Adrenal gland (tissue), 12 donors: ENCODE measurements around the gene SERGEF. TPM values are rescaled to one million over a fixed set of nuclear protein-coding genes. Genes with fewer than 3 reads are reported as not detected.

Experiments used
- DNase-seq, 7 donors: peaks; one replicate each; pipeline ENCODE4 v3.0.0-alpha.2; 2019 to 2020
- H3K27ac ChIP-seq, 5 donors: fragments of 200-600 bp; sonication (generic) in 4 of 5; 1 replicate in 3 of 5; 2 replicates in 2 of 5; pipeline versions ENCODE4 v1.5.1 to v1.8.0; 2016 to 2020; ENCODE audit warnings: mild to moderate bottlenecking in 1 of 5
- H3K27me3 ChIP-seq: fragments of 200-600 bp; 2 replicates; pipeline ENCODE4 v1.8.0; 2021
- H3K36me3 ChIP-seq, 2 donors: fragments of 200-600 bp; replicated peaks in 1 of 2; 1 replicate in 1 of 2; 2 replicates in 1 of 2; pipeline versions ENCODE4 v1.5.1 to v1.8.0; 2018 to 2022
- H3K4me1 ChIP-seq, 2 donors: fragments of 200-600 bp; replicated peaks in 1 of 2; 1 replicate in 1 of 2; 2 replicates in 1 of 2; pipeline versions ENCODE4 v1.5.1 to v1.8.0; 2018 to 2021
- H3K4me3 ChIP-seq, 4 donors: fragments of 200-600 bp; sonication (generic) in 3 of 4; one replicate each; pipeline ENCODE4 v1.5.1; 2016 to 2018
- H3K9me3 ChIP-seq, 3 donors: fragments of 200-600 bp; sonication (generic) in 1 of 3; replicated peaks in 1 of 3; 1 replicate in 2 of 3; 2 replicates in 1 of 3; pipeline versions ENCODE4 v1.5.1 to v1.8.0; 2016 to 2021
- CTCF ChIP-seq, 6 experiments: fragments of 450-650 bp in 4 of 6; fragments of 200-600 bp in 2 of 6; sonication (generic) in 1 of 6; IDR thresholded peaks; 1 replicate in 5 of 6; 2 replicates in 1 of 6; pipeline versions ENCODE4 v1.5.1 to v1.8.0; 2016 to 2021; ENCODE audit warnings: antibody characterized with exemption in 6 of 6, mild to moderate bottlenecking in 2 of 6, moderate library complexity in 1 of 6
- POLR2A ChIP-seq, 2 donors: fragments of 450-650 bp; IDR thresholded peaks; one replicate each; pipeline ENCODE4 v1.6.1; 2017; ENCODE audit warnings: antibody characterized with exemption in 2 of 2, mild to moderate bottlenecking in 2 of 2, moderate library complexity in 1 of 2
- WGBS, 4 donors: extraction: QIAGEN DNeasy Blood & Tissue Kit in 2 of 4; methylation state at CpG; one replicate each; pipeline versions ENCODE4 v1.1.5 to v1.1.7; 2013 to 2017; 5-methylcytosine and 5-hydroxymethylcytosine counted together
- intact Hi-C, 2 donors: fragments of 100-400 bp; cut with DNase I; formaldehyde crosslinking; loops; one replicate each; pipeline versions ENCODE4 v1.14.1 to v1.15.0; 2022 to 2023
- polyA plus RNA-seq, 3 donors: library from polyadenylated mRNA; stranded (reverse); fragments of 200-250 nt in 2 of 3; fragments of 350-450 nt in 1 of 3; fragmentation: Illumina TruSeq in 1 of 3; extraction: RNeasy Lipid Tissue Mini Kit (QIAGEN cat#74804) in 1 of 3; gene quantifications; one replicate each; pipeline ENCODE4 v1.2.3, GENCODE V29; 2013 to 2014
- total RNA-seq, 9 donors: library from RNA; depleted of rRNA in 4 of 9; stranded (reverse); fragments of >200 nt in 4 of 9; fragments of 120-200 nt in 1 of 9; fragmentation: NEBNext Ultra II Directional in 1 of 9; extraction: Animal tissue kit (Norgen Biotek cat#: 25700) in 1 of 9; gene quantifications; one replicate each; pipeline versions ENCODE4 v1.1.0 to v1.2.4, GENCODE V29; 2013 to 2023
- donor health status: healthy with polysubstance abuse.
- donor health status: Bipolar disorder and iron deficiency.
- donor health status: DM: yes; HTN: yes; CAD: no.
- donor health status: DM: no; HTN: no; CAD: no.
- donor health status: DM: no; HTN: no; CAD: no.
- donor health status: DM: yes; HTN: yes; CAD: no.

Gene SERGEF
- total and polyA plus RNA-seq, 12 donors, result 21.7 to 216 (median 38.4) TPM

- intact Hi-C loops, result loop anchor here in 1 of 2 donors (10.0 kb wide), 1 partner anchor 206 kb away; no protein-coding TSS in a partner anchor
- Histone ChIP-seq H3K4me3 (no peak overlapping the region), H3K9me3 (no peaks in the 10 kb centered on the region), H3K27me3 (no peaks in the 10 kb centered on the region), H3K4me1 (no peaks in the 10 kb centered on the region), H3K36me3 (no peaks in the 10 kb centered on the region), H3K27ac (no peak overlapping the region)
- 85 to 100% (median 99%) methylated on average over 1 of the region's 1 CpG for WGBS, 4 donors
- no peak for TF ChIP-seq CTCF (IDR thresholded peaks at IDR 0.05)
- no peak for TF ChIP-seq POLR2A (IDR thresholded peaks at IDR 0.05)
- no peak for DNase-seq
These were observed 243.6 kb downstream of the SERGEF start for GRCh38 chr11:17769218-17769617.

GRCh38 chr11:17768547-17768946, 244.3 kb downstream of the SERGEF start:
- no peaks in the 10 kb centered on the region for H3K27me3 ChIP-seq

GRCh38 chr11:17767914-17768313, 244.9 kb downstream of the SERGEF start:
- no peaks in the 10 kb centered on the region for H3K9me3 ChIP-seq
- DNase-seq, result no peak
- no peaks in the 10 kb centered on the region for H3K4me1 ChIP-seq
- no peak overlapping the region for H3K4me3 ChIP-seq
- H3K36me3 ChIP-seq, result no peaks in the 10 kb centered on the region
- no peaks in the 10 kb centered on the region for H3K27me3 ChIP-seq
- WGBS, 4 donors, result 77 to 92% (median 85%) methylated on average over 2 of the region's 2 CpGs
- no peak overlapping the region for H3K27ac ChIP-seq
- intact Hi-C loops, result loop anchor here in 1 of 2 donors (10.0 kb wide), 1 partner anchor 207 kb away; no protein-coding TSS in a partner anchor
- TF ChIP-seq POLR2A (IDR thresholded peaks at IDR 0.05), result no peak
- TF ChIP-seq CTCF (IDR thresholded peaks at IDR 0.05), result no peak

More at GRCh38 chr11:17768547-17768946, 244.3 kb downstream of the SERGEF start:
- intact Hi-C loops, result loop anchor here in 1 of 2 donors (10.0 kb wide), 1 partner anchor 206 kb away; no protein-coding TSS in a partner anchor
- H3K9me3 ChIP-seq, result no peaks in the 10 kb centered on the region
- H3K4me3 ChIP-seq, result no peak overlapping the region
- no peak for DNase-seq
- H3K36me3 ChIP-seq, result no peaks in the 10 kb centered on the region
- no peak overlapping the region for H3K27ac ChIP-seq
- no peak for TF ChIP-seq POLR2A (IDR thresholded peaks at IDR 0.05)
- no peak for TF ChIP-seq CTCF (IDR thresholded peaks at IDR 0.05)
- 58 to 95% (median 86%) methylated on average over 2 to 7 of the region's 7 CpGs for WGBS, 4 donors
- H3K4me1 ChIP-seq, result no peaks in the 10 kb centered on the region

- Histone ChIP-seq H3K27me3 (no peaks in the 10 kb centered on the region), H3K4me3 (no peak overlapping the region), H3K36me3 (no peaks in the 10 kb centered on the region), H3K9me3 (no peaks in the 10 kb centered on the region), H3K27ac (no peak overlapping the region), H3K4me1 (no peaks in the 10 kb centered on the region)
- intact Hi-C loops, result loop anchor here in 1 of 2 donors (10.0 kb wide), 1 partner anchor 207 kb away; no protein-coding TSS in a partner anchor
- WGBS, 4 donors, result 79 to 82% (median 80%) methylated on average over 3 to 7 of the region's 7 CpGs
- no peak for TF ChIP-seq POLR2A (IDR thresholded peaks at IDR 0.05)
- TF ChIP-seq CTCF (IDR thresholded peaks at IDR 0.05), result no peak
- no peak for DNase-seq
These were observed 245.5 kb downstream of the SERGEF start for GRCh38 chr11:17767301-17767885.
